Astrocyte of the spinal cord (primary cell): Measurements from ENCODE around the gene TNFRSF13B.

Source experiments
- DNase-seq: peaks from one replicate; pipeline ENCODE4 v3.0.0; 2011; ENCODE audit warnings: low read depth, low spot score
- H3K4me3 ChIP-seq: 2 replicates; pipeline ENCODE4 v1.5.1; 2011; ENCODE audit warnings: low read depth, mild to moderate bottlenecking, low read length, moderate library complexity
- CTCF ChIP-seq: IDR thresholded peaks from 2 replicates; pipeline ENCODE4 v1.5.1; 2012; ENCODE audit warnings: low read depth, mild to moderate bottlenecking, low read length, inconsistent platforms
- in situ Hi-C: cut with HindIII; loops from 2 replicates; pipeline ENCODE4 v1.10.0; 2017; ENCODE audit warnings: low sequenced_read_pairs

Gene TNFRSF13B

GRCh38 chr17:16919663-16920627 lies 52.0 kb downstream of the TNFRSF13B start:
- no peak for DNase-seq
- in situ Hi-C loops: no loop called here
- H3K4me3 ChIP-seq: no peak overlapping the region
- TF ChIP-seq CTCF: no peak

GRCh38 chr17:16918443-16918842 lies 53.5 kb downstream of the TNFRSF13B start:
- H3K4me3 ChIP-seq: no peak overlapping the region
- no peak for DNase-seq
- TF ChIP-seq CTCF: no peak
- in situ Hi-C loops: no loop called here

GRCh38 chr17:16917671-16918394 lies 54.1 kb downstream of the TNFRSF13B start:
- in situ Hi-C loops: no loop called here
- DNase-seq: no peak
- H3K4me3 ChIP-seq: no peak overlapping the region
- TF ChIP-seq CTCF: no peak

GRCh38 chr17:16916557-16916920 lies 55.4 kb downstream of the TNFRSF13B start:
- DNase-seq: no peak
- no peak for TF ChIP-seq CTCF
- in situ Hi-C loops: no loop called here
- no peak overlapping the region for H3K4me3 ChIP-seq

- H3K4me3 ChIP-seq: no peak overlapping the region
- in situ Hi-C loops: no loop called here
- no peak for DNase-seq
- TF ChIP-seq CTCF: peak; percentile 60
These were observed 56.0 kb downstream of the TNFRSF13B start for GRCh38 chr17:16915752-16916556.

- in situ Hi-C loops: no loop called here
- no peak for DNase-seq
- no peak overlapping the region for H3K4me3 ChIP-seq
- TF ChIP-seq CTCF: no peak
These were observed 58.5 kb downstream of the TNFRSF13B start for GRCh38 chr17:16913463-16913862.
